ENCODE measurements around the gene PACSIN3. TPM values are rescaled to one million over a fixed set of nuclear protein-coding genes. Genes with fewer than 3 reads are reported as not detected.

PACSIN3 gene
- polyA plus RNA-seq, 1 donor from 2014 or later = not detected

GRCh38 chr11:47148903-47149531, 37.2 kb downstream of the PACSIN3 start:
- H3K79me2 ChIP-seq (replicated peaks; ENCODE audit: insufficient read depth, low read length) = no peaks in the 10 kb centered on the region
- no peak overlapping the region for H3K4me3 ChIP-seq (ENCODE audit: low read length)
- no peaks in the 10 kb centered on the region for H3K27me3 ChIP-seq (ENCODE audit: insufficient read depth, low read depth, low read length)
- H3F3A ChIP-seq (ENCODE audit: insufficient read depth, low read length, poor library complexity, severe bottlenecking) = no peaks in the 10 kb centered on the region
- no peaks in the 10 kb centered on the region for H3K9me2 ChIP-seq (ENCODE audit: insufficient read depth, low read length)
- TF ChIP-seq REST (IDR thresholded peaks at IDR 0.05; ENCODE audit: borderline replicate concordance) (no peak), MXI1 (conservative IDR thresholded peaks at IDR 0.05; ENCODE audit: poor library complexity, severe bottlenecking) (no peak), CTCF (IDR thresholded peaks at IDR 0.05; ENCODE audit: poor library complexity, severe bottlenecking) (no peak), EP300 (conservative IDR thresholded peaks at IDR 0.05; ENCODE audit: poor library complexity, severe bottlenecking) (no peak), POLR2AphosphoS5 (IDR thresholded peaks at IDR 0.05) (no peak), EZH2 (IDR thresholded peaks at IDR 0.05; ENCODE audit: borderline replicate concordance, insufficient read depth, low read length, poor library complexity, severe bottlenecking) (no peak), TAF1 (IDR thresholded peaks at IDR 0.05; ENCODE audit: low read depth) (no peak), RAD21 (conservative IDR thresholded peaks at IDR 0.05) (no peak), SMC3 (conservative IDR thresholded peaks at IDR 0.05; ENCODE audit: poor library complexity) (no peak)
- no peak overlapping the region for H2AFZ ChIP-seq (ENCODE audit: low read depth, low read length)
- no peak overlapping the region for H3K4me2 ChIP-seq (ENCODE audit: low read length)
- no peaks in the 10 kb centered on the region for H4K20me1 ChIP-seq (ENCODE audit: insufficient read depth)
- H3K9ac ChIP-seq (ENCODE audit: low read length) = no peak overlapping the region
- H3K36me3 ChIP-seq (ENCODE audit: insufficient read depth, low read length) = no peaks in the 10 kb centered on the region
- no peak overlapping the region for H3K27ac ChIP-seq (ENCODE audit: low read length)
- H3K9me3 ChIP-seq (ENCODE audit: low read length) = no peaks in the 10 kb centered on the region

GRCh38 chr11:47148270-47148669, 38.0 kb downstream of the PACSIN3 start:
- Histone ChIP-seq H2AFZ (ENCODE audit: low read depth, low read length) (no peak overlapping the region), H3K9me2 (ENCODE audit: insufficient read depth, low read length) (no peaks in the 10 kb centered on the region), H3K27me3 (ENCODE audit: insufficient read depth, low read depth, low read length) (no peaks in the 10 kb centered on the region), H3K79me2 (replicated peaks; ENCODE audit: insufficient read depth, low read length) (no peaks in the 10 kb centered on the region), H3K36me3 (ENCODE audit: insufficient read depth, low read length) (no peaks in the 10 kb centered on the region), H3K4me3 (ENCODE audit: low read length) (no peak overlapping the region), H3K4me2 (ENCODE audit: low read length) (no peak overlapping the region), H4K20me1 (ENCODE audit: insufficient read depth) (no peaks in the 10 kb centered on the region), H3K27ac (ENCODE audit: low read length) (no peak overlapping the region), H3K9me3 (ENCODE audit: low read length) (no peaks in the 10 kb centered on the region), H3K9ac (ENCODE audit: low read length) (no peak overlapping the region), H3F3A (ENCODE audit: insufficient read depth, low read length, poor library complexity, severe bottlenecking) (no peaks in the 10 kb centered on the region)
- TF ChIP-seq EZH2 (IDR thresholded peaks at IDR 0.05; ENCODE audit: borderline replicate concordance, insufficient read depth, low read length, poor library complexity, severe bottlenecking) (no peak), CTCF (IDR thresholded peaks at IDR 0.05; ENCODE audit: poor library complexity, severe bottlenecking) (no peak), TAF1 (IDR thresholded peaks at IDR 0.05; ENCODE audit: low read depth) (no peak), RAD21 (conservative IDR thresholded peaks at IDR 0.05) (no peak)
